ENCODE data around the gene DOCK2.

Gene DOCK2

GRCh38 chr5:169904059-169904458 is 267.0 kb downstream of the DOCK2 start:
- DNase-seq (ENCODE audit: low read depth in 2 of 2) = peak; percentile 41 to 45

- DNase-seq (ENCODE audit: low read depth in 2 of 2) = no peak
Measured at GRCh38 chr5:169904508-169904907, 267.4 kb downstream of the DOCK2 start.

GRCh38 chr5:169905017-169905416 is 267.9 kb downstream of the DOCK2 start:
- no peak for DNase-seq (ENCODE audit: low read depth in 2 of 2)

- DNase-seq (ENCODE audit: low read depth in 2 of 2) = no peak
Measured at GRCh38 chr5:169906745-169907649, 269.9 kb downstream of the DOCK2 start.

- DNase-seq (ENCODE audit: low read depth in 2 of 2) = no peak
Measured at GRCh38 chr5:169908864-169909263, 271.8 kb downstream of the DOCK2 start.

GRCh38 chr5:169909945-169910344 is 272.9 kb downstream of the DOCK2 start:
- no peak for DNase-seq (ENCODE audit: low read depth in 2 of 2)

- DNase-seq (ENCODE audit: low read depth in 2 of 2) = no peak
Measured at GRCh38 chr5:169910393-169910792, 273.3 kb downstream of the DOCK2 start.

- DNase-seq (ENCODE audit: low read depth in 2 of 2) = no peak
Measured at GRCh38 chr5:169911448-169912212, 274.6 kb downstream of the DOCK2 start.

GRCh38 chr5:169913479-169913878 is 276.4 kb downstream of the DOCK2 start:
- DNase-seq (ENCODE audit: low read depth in 2 of 2) = no peak

- peak; percentile 24 to 30 for DNase-seq (ENCODE audit: low read depth in 2 of 2)
Measured at GRCh38 chr5:169914766-169915165, 277.7 kb downstream of the DOCK2 start.

- no peak for DNase-seq (ENCODE audit: low read depth in 2 of 2)
Measured at GRCh38 chr5:169917500-169917899, 280.4 kb downstream of the DOCK2 start.

- DNase-seq (ENCODE audit: low read depth in 2 of 2) = no peak
Measured at GRCh38 chr5:169918228-169918627, 281.2 kb downstream of the DOCK2 start.

GRCh38 chr5:169920474-169920873 is 283.4 kb downstream of the DOCK2 start:
- no peak for DNase-seq (ENCODE audit: low read depth in 2 of 2)

GRCh38 chr5:169921384-169921783 is 284.3 kb downstream of the DOCK2 start:
- DNase-seq (ENCODE audit: low read depth in 2 of 2) = no peak

GRCh38 chr5:169921949-169922348 is 284.9 kb downstream of the DOCK2 start:
- no peak for DNase-seq (ENCODE audit: low read depth in 2 of 2)

GRCh38 chr5:169922474-169922873 is 285.4 kb downstream of the DOCK2 start:
- DNase-seq (ENCODE audit: low read depth in 2 of 2) = no peak

- no peak for DNase-seq (ENCODE audit: low read depth in 2 of 2)
Measured at GRCh38 chr5:169923988-169924387, 286.9 kb downstream of the DOCK2 start.

- DNase-seq (ENCODE audit: low read depth in 2 of 2) = no peak
Measured at GRCh38 chr5:169933127-169933526, 296.1 kb downstream of the DOCK2 start.

- no peak for DNase-seq (ENCODE audit: low read depth in 2 of 2)
Measured at GRCh38 chr5:169933616-169934015, 296.5 kb downstream of the DOCK2 start.

GRCh38 chr5:169934990-169935389 is 297.9 kb downstream of the DOCK2 start:
- no peak for DNase-seq (ENCODE audit: low read depth in 2 of 2)

- no peak for DNase-seq (ENCODE audit: low read depth in 2 of 2)
Measured at GRCh38 chr5:169935762-169936161, 298.7 kb downstream of the DOCK2 start.

- DNase-seq (ENCODE audit: low read depth in 2 of 2) = no peak
Measured at GRCh38 chr5:169938439-169938838, 301.4 kb downstream of the DOCK2 start.

GRCh38 chr5:169939731-169940130 is 302.7 kb downstream of the DOCK2 start:
- DNase-seq (ENCODE audit: low read depth in 2 of 2) = no peak

Data from fibroblast of skin of left quadriceps (primary cell).